Breast epithelium (tissue), 4 donors: ENCODE results near the gene WIPF2. TPM values are rescaled to one million over a fixed set of nuclear protein-coding genes. Genes with fewer than 3 reads are reported as not detected.

Source experiments
- DNase-seq, 2 donors: peaks; one replicate each; pipeline ENCODE4 v3.0.0-alpha.2; 2019; ENCODE audit warnings: low spot score in 2 of 2
- H3K27ac ChIP-seq, 2 donors: fragments of 200-600 bp; sonication (generic) in 1 of 2; one replicate each; pipeline ENCODE4 v1.5.1; 2016 to 2019; ENCODE audit warnings: mild to moderate bottlenecking in 1 of 2
- H3K27me3 ChIP-seq, 2 donors: fragments of 200-600 bp; sonication (generic) in 1 of 2; one replicate each; pipeline versions ENCODE4 v1.5.1 to v1.6.0; 2017 to 2019; ENCODE audit warnings: control low read depth in 1 of 2, mild to moderate bottlenecking in 1 of 2
- H3K36me3 ChIP-seq: fragments of 200-600 bp; one replicate; pipeline ENCODE4 v1.5.1; 2019
- H3K4me1 ChIP-seq, 2 donors: fragments of 200-600 bp; sonication (generic); one replicate each; pipeline ENCODE4 v1.5.1; 2016 to 2019; ENCODE audit warnings: control low read depth in 1 of 2
- H3K4me3 ChIP-seq, 3 donors: fragments of 200-600 bp; sonication (generic); 1 replicate in 2 of 3; 2 replicates in 1 of 3; pipeline ENCODE4 v1.5.1; 2016 to 2019; ENCODE audit warnings: mild to moderate bottlenecking in 3 of 3, moderate library complexity in 2 of 3
- H3K9me3 ChIP-seq, 2 donors: fragments of 200-600 bp; sonication (generic) in 1 of 2; one replicate each; pipeline ENCODE4 v1.5.1; 2016 to 2019; ENCODE audit warnings: control low read depth in 1 of 2
- POLR2A ChIP-seq: fragments of 450-650 bp; IDR thresholded peaks from one replicate; pipeline ENCODE4 v1.6.1; 2016; ENCODE audit warnings: antibody characterized with exemption, mild to moderate bottlenecking, moderate library complexity
- POLR2AphosphoS5 ChIP-seq, 3 donors: sonication (generic); formaldehyde crosslinking; IDR thresholded peaks; one replicate each; pipeline ENCODE4 v1.6.1; 2017; ENCODE audit warnings: antibody characterized with exemption in 3 of 3
- intact Hi-C: fragments of 100-400 bp; cut with DNase I; formaldehyde crosslinking; loops from one replicate; pipeline ENCODE4 v1.15.1; 2023; ENCODE audit warnings: low total_unique reads
- total RNA-seq, 3 donors: library from RNA; depleted of rRNA; stranded (reverse); fragments of >200 nt; gene quantifications; one replicate each; pipeline ENCODE4 v1.1.0, GENCODE V29; 2016
- TF ChIP-seq, protein P1 (sequence below), 3 donors: fragments of 450-650 bp; IDR thresholded peaks; one replicate each; pipeline ENCODE4 v1.5.1; 2016 to 2017; ENCODE audit warnings: antibody characterized with exemption in 3 of 3, mild to moderate bottlenecking in 3 of 3, moderate library complexity in 3 of 3

WIPF2 gene
- total RNA-seq, 3 donors from 2014 or later = 8.2 to 12.9 (median 10.8) TPM

GRCh38 chr17:40323391-40324381 lies 104.6 kb downstream of the WIPF2 start:
- peak in 1 of 2 donors; percentile 44 for DNase-seq
- Histone ChIP-seq H3K4me1 (peaks cover 56 to 78% of the 10 kb centered on the region in 2 donors), H3K36me3 (no peaks in the 10 kb centered on the region), H3K4me3 (peak overlapping the region in 1 of 3 donors; percentile 86), H3K27ac (peak overlapping the region; percentile 94 to 97), H3K27me3 (no peaks in the 10 kb centered on the region), H3K9me3 (no peaks in the 10 kb centered on the region)
- TF ChIP-seq POLR2A (peak; percentile 13), POLR2AphosphoS5 (IDR thresholded peaks at IDR 0.05) (peak in 1 of 3 donors; percentile 31)
- TF ChIP-seq, protein P1, sequence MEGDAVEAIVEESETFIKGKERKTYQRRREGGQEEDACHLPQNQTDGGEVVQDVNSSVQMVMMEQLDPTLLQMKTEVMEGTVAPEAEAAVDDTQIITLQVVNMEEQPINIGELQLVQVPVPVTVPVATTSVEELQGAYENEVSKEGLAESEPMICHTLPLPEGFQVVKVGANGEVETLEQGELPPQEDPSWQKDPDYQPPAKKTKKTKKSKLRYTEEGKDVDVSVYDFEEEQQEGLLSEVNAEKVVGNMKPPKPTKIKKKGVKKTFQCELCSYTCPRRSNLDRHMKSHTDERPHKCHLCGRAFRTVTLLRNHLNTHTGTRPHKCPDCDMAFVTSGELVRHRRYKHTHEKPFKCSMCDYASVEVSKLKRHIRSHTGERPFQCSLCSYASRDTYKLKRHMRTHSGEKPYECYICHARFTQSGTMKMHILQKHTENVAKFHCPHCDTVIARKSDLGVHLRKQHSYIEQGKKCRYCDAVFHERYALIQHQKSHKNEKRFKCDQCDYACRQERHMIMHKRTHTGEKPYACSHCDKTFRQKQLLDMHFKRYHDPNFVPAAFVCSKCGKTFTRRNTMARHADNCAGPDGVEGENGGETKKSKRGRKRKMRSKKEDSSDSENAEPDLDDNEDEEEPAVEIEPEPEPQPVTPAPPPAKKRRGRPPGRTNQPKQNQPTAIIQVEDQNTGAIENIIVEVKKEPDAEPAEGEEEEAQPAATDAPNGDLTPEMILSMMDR (IDR thresholded peaks at IDR 0.05) = no peak
- intact Hi-C loops = no loop called here

DNA sequence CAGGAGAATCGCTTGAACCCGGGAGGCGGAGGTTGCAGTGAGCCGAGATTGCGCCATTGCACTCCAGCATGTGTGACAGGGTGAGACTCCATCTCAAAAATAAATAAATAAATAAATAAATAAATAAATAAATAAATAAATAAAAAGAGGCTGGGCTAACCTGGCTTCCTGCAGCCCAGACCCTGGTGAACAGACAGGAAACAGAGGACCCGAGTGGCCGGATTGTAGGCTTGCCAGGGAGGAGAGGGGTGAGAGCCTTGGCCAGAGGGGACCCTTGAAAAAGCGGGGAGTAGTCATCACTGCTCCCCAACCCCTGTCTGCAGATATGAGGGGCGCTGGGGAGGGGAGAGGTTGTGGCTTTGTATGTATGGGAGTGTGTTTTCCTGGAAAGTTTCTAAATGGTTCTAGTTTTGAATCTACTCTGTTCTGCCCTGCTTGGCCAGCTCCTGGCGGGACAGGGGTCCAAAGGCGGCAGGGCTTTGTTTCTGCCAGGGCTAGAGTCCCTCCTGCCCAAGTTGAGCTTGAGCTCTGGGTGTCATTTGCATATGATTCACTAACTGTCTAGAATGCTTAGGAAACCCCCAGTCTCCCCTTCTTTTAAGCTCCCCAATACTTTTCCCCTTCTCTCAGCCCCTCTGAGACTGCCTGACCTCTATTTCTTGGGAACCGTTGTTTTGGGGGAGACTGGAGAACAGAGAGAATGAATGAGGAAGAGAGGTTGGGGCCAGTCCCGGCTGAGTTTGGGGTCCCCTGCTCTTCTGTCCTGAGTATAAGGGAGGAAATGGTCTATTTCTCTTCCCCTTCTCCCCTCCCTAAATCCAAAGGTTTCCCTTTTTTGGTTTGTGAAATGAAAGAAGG lies 106.3 kb downstream of the WIPF2 start:
- Histone ChIP-seq H3K27me3 (no peaks in the 10 kb centered on the region), H3K4me3 (peak overlapping the region in 1 of 3 donors; percentile 37), H3K9me3 (no peaks in the 10 kb centered on the region), H3K36me3 (no peaks in the 10 kb centered on the region), H3K27ac (peak overlapping the region; percentile 94 to 97), H3K4me1 (peaks cover 63 to 83% of the 10 kb centered on the region in 2 donors)
- intact Hi-C loops = no loop called here
- TF ChIP-seq POLR2A (no peak), POLR2AphosphoS5 (IDR thresholded peaks at IDR 0.05) (no peak)
- TF ChIP-seq, protein P1 (IDR thresholded peaks at IDR 0.05) = no peak
- DNase-seq = no peak

DNA sequence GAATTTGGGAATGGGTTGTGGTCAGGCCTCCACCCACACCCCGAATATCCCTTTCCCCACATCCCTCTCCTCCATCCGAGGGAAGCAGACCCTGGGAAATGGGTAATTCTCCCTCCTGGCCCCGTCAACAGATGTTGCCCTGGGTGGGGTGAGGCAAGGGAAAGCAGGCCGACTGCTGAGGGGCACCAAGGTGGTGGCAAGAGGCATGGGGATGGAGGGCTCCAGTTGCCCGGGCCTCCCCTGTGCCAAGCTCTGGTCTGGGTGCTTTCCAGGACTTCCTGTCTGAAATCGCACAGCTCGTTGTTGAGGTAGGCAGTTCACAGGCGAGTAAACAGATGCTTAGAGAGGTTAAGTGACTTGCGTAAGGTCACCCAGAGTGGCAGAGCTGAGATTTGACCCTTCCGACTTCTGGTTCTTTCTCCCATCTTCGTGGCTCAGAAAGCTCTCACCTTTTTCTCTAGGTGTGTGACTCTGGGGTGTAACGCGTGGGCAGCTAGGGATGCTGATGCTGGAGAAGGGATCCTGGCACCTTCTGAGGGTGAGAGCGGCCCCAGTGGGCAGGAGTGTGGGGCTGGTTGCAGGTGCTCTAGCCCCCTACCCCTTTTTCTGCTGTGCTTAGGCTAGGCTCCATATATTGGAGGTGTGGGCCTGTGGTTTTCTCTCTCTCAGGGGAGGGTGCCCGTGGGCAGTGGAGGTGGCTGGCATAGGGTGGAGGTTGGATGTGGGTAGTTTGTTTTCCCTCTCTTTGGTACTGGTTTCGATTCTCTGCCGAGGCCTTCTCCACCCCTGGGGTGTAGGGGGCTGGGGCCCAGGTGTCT lies 107.1 kb downstream of the WIPF2 start:
- intact Hi-C loops = no loop called here
- H3K4me3 ChIP-seq = peak overlapping the region in 1 of 3 donors; percentile 37
- TF ChIP-seq POLR2AphosphoS5 (IDR thresholded peaks at IDR 0.05) (no peak), POLR2A (no peak)
- TF ChIP-seq, protein P1 (IDR thresholded peaks at IDR 0.05) = no peak
- DNase-seq = peak in 1 of 2 donors; percentile 47
- H3K9me3 ChIP-seq = no peaks in the 10 kb centered on the region
- H3K27me3 ChIP-seq = no peaks in the 10 kb centered on the region
- H3K36me3 ChIP-seq = no peaks in the 10 kb centered on the region
- H3K27ac ChIP-seq = peak overlapping the region; percentile 79 to 94
- H3K4me1 ChIP-seq = peaks cover 63 to 85% of the 10 kb centered on the region in 2 donors

DNA sequence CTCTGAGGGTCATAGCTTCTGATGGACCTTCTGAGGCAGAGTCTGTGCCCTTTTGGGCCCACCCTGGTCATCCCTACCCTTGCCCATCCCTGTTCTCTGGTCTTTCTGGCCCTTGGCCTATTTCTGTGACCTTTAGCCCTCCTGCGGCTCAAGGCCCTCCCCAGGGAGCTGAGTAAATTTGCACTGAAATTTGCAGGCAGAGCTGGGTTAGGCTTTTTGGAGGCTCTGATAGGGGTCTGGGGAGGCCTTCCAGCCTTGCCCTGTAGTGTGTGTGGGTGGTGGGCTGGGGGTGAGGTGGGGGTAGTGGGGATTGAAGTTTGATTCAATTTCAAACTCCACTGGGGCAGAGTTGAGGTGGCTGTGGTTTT lies 107.7 kb downstream of the WIPF2 start:
- Histone ChIP-seq H3K36me3 (no peaks in the 10 kb centered on the region), H3K4me1 (peaks cover 62 to 83% of the 10 kb centered on the region in 2 donors), H3K9me3 (no peaks in the 10 kb centered on the region), H3K27ac (peak overlapping the region; percentile 79 to 94), H3K4me3 (peak overlapping the region in 1 of 3 donors; percentile 37), H3K27me3 (no peaks in the 10 kb centered on the region)
- TF ChIP-seq POLR2A (no peak), POLR2AphosphoS5 (IDR thresholded peaks at IDR 0.05) (no peak)
- TF ChIP-seq, protein P1 (IDR thresholded peaks at IDR 0.05) = no peak
- intact Hi-C loops = no loop called here
- no peak for DNase-seq
